HepG2 (cell line): Measurements from ENCODE around the gene ZNF793. TPM values are rescaled to one million over a fixed set of nuclear protein-coding genes. Genes with fewer than 3 reads are reported as not detected.

ENCODE experiments used
- AHR ChIP-seq: IDR thresholded peaks from 2 replicates; pipeline ENCODE4 v1.6.1; 2018; ENCODE audit warnings: missing genetic modification reagents, missing compliant biosample characterization
- ATAD3A ChIP-seq: sonication (generic); formaldehyde crosslinking; IDR thresholded peaks from 2 replicates; pipeline ENCODE4 v1.4.0; 2020; ENCODE audit warnings: missing genetic modification reagents
- CHD2 ChIP-seq: IDR thresholded peaks from 2 replicates; pipeline ENCODE4 v1.6.1; 2011; ENCODE audit warnings: low read depth, low read length, improper control_type of control experiment
- DMAP1 ChIP-seq: IDR thresholded peaks from 2 replicates; pipeline ENCODE4 v1.6.1; 2016
- ELF1 ChIP-seq: sonication (generic); formaldehyde crosslinking; IDR thresholded peaks from 2 replicates; pipeline ENCODE4 v1.4.0; 2020; ENCODE audit warnings: missing genetic modification reagents
- GTF2F1 ChIP-seq: fragments of 150-350 bp; IDR thresholded peaks from 2 replicates; pipeline ENCODE4 v1.6.1; 2014; ENCODE audit warnings: low read length
- HNF1A ChIP-seq, 2 experiments: sonication (generic) in 1 of 2; formaldehyde crosslinking in 1 of 2; IDR thresholded peaks; 2 replicates each; pipeline versions ENCODE4 v1.4.0 to v1.6.1; 2016 to 2020; ENCODE audit warnings: borderline replicate concordance in 1 of 2, low read depth in 1 of 2, mild to moderate bottlenecking in 1 of 2, missing genetic modification reagents in 1 of 2
- KMT2B ChIP-seq: IDR thresholded peaks from 2 replicates; pipeline ENCODE4 v1.6.1; 2016; ENCODE audit warnings: missing genetic modification reagents, missing compliant biosample characterization
- MIER2 ChIP-seq: IDR thresholded peaks from 2 replicates; pipeline ENCODE4 v1.6.1; 2016; ENCODE audit warnings: missing biosample characterization, missing genetic modification reagents
- NFATC3 ChIP-seq: sonication (generic); formaldehyde crosslinking; IDR thresholded peaks from 2 replicates; pipeline ENCODE4 v1.5.1; 2020; ENCODE audit warnings: mild to moderate bottlenecking, missing genetic modification reagents
- NONO ChIP-seq, 2 experiments: fragments of 450-650 bp in 1 of 2; sonication (generic) in 1 of 2; formaldehyde crosslinking in 1 of 2; IDR thresholded peaks in 1 of 2; conservative IDR thresholded peaks in 1 of 2; 2 replicates each; pipeline versions ENCODE4 v1.6.1 to v1.8.0; 2017 to 2022; ENCODE audit warnings: mild to moderate bottlenecking in 1 of 2, missing genetic modification reagents in 1 of 2, moderate library complexity in 1 of 2
- PRDM10 ChIP-seq: sonication (generic); formaldehyde crosslinking; IDR thresholded peaks from 2 replicates; pipeline ENCODE4 v1.4.0; 2020; ENCODE audit warnings: low read depth, missing genetic modification reagents
- REPIN1 ChIP-seq: sonication (generic); formaldehyde crosslinking; IDR thresholded peaks from 2 replicates; pipeline ENCODE4 v1.8.0; 2022; ENCODE audit warnings: missing genetic modification reagents, low read depth, mild to moderate bottlenecking, borderline replicate concordance
- SRSF1 ChIP-seq: fragments of 200-400 bp; formaldehyde crosslinking; optimal IDR thresholded peaks from 2 replicates; pipeline ENCODE3; 2017; ENCODE audit warnings: mild to moderate bottlenecking, low read depth, low read length, moderate library complexity
- ZFP36L2 ChIP-seq: sonication (generic); formaldehyde crosslinking; IDR thresholded peaks from 2 replicates; pipeline ENCODE4 v1.4.0; 2020; ENCODE audit warnings: missing genetic modification reagents
- ZNF180 ChIP-seq: sonication (generic); formaldehyde crosslinking; IDR thresholded peaks from 2 replicates; pipeline ENCODE4 v1.4.0; 2020; ENCODE audit warnings: low read depth, missing genetic modification reagents, borderline replicate concordance
- ZNF280B ChIP-seq: sonication (generic); formaldehyde crosslinking; IDR thresholded peaks from 2 replicates; pipeline ENCODE4 v1.5.0; 2020; ENCODE audit warnings: missing genetic modification reagents, mild to moderate bottlenecking, borderline replicate concordance
- ZNF30 ChIP-seq: sonication (generic); formaldehyde crosslinking; IDR thresholded peaks from 2 replicates; pipeline ENCODE4 v1.5.0; 2020; ENCODE audit warnings: mild to moderate bottlenecking, missing genetic modification reagents
- ZNF572 ChIP-seq: sonication (generic); formaldehyde crosslinking; IDR thresholded peaks from 2 replicates; pipeline ENCODE4 v1.5.1; 2020; ENCODE audit warnings: mild to moderate bottlenecking, missing genetic modification reagents
- ZNF652 ChIP-seq: IDR thresholded peaks from 2 replicates; pipeline ENCODE4 v1.6.1; 2016; ENCODE audit warnings: low read depth, borderline replicate concordance
- polyA plus RNA-seq, 8 experiments: library from polyadenylated mRNA; depleted of rRNA in 3 of 8; stranded (reverse) in 7 of 8; unstranded in 1 of 8; fragments of >200 nt; fragmentation: Illumina TruSeq in 4 of 8; extraction: Trizol in 4 of 8; gene quantifications; 2 replicates each; pipeline versions ENCODE4 v1.2.1 to v1.2.3, GENCODE V29; 2011 to 2016; ENCODE audit warnings: low read depth in 4 of 8, missing spikeins in 1 of 8, mixed read lengths in 1 of 8; ENCODE audit not compliant: insufficient read depth in 1 of 8
- total RNA-seq, 5 experiments: library from RNA; depleted of rRNA; stranded (reverse); fragments of >200 nt; fragmentation: Illumina TruSeq; extraction: Trizol; gene quantifications; 2 replicates each; pipeline ENCODE4 v1.2.3, GENCODE V29; 2016; ENCODE audit warnings: low read depth in 1 of 5

The ZNF793 gene
- total and polyA plus RNA-seq, 2 of the 13 experiments (the other 11 are each of a cell fraction or from before 2014, with no cell fraction given), result 0.13 to 0.35 TPM

- peak; percentile 72; the same call in 1 of the 2 replicates for TF ChIP-seq PRDM10 (CRISPR knock-in tag)
- peak; percentile 42; the same call in 1 of the 2 replicates for TF ChIP-seq DMAP1 (CRISPR knock-in tag)
- no peak for TF ChIP-seq ZFP36L2 (CRISPR knock-in tag)
- peak; percentile 96 for TF ChIP-seq ELF1 (CRISPR knock-in tag)
- no peak for TF ChIP-seq NFATC3 (CRISPR knock-in tag)
- no peak for TF ChIP-seq AHR (CRISPR knock-in tag)
- peak; percentile 49; the same call in 1 of the 2 replicates for TF ChIP-seq HNF1A (IDR thresholded peaks at IDR 0.05; ENCODE audit: low read depth)
- no peak for TF ChIP-seq HNF1A (CRISPR knock-in tag; IDR thresholded peaks at IDR 0.05; ENCODE audit: borderline replicate concordance)
- TF ChIP-seq CHD2, result peak; percentile 70
- no peak for TF ChIP-seq SRSF1
- TF ChIP-seq ZNF572, result 0 out of 2 replicates have a peak, but pooled peaks have one; percentile 60
- peak; percentile 85 for TF ChIP-seq REPIN1 (CRISPR knock-in tag)
- TF ChIP-seq MIER2 (CRISPR knock-in tag), result peak; percentile 74; the same call in 1 of the 2 replicates
- peak; percentile 23; the same call in 1 of the 2 replicates for TF ChIP-seq ZNF280B
- no peak for TF ChIP-seq NONO (IDR thresholded peaks at IDR 0.05)
- peak; percentile 66; the same call in 1 of the 2 replicates for TF ChIP-seq NONO (CRISPR knock-in tag; conservative IDR thresholded peaks at IDR 0.05)
- peak; percentile 42; the same call in 1 of the 2 replicates for TF ChIP-seq ZNF652 (CRISPR knock-in tag)
- peak; percentile 94 for TF ChIP-seq KMT2B
- TF ChIP-seq ZNF30 (CRISPR knock-in tag), result no peak
- TF ChIP-seq ZNF180, result no peak
- TF ChIP-seq ATAD3A (CRISPR knock-in tag), result 0 out of 2 replicates have a peak, but pooled peaks have one; percentile 14
- 0 out of 2 replicates have a peak, but pooled peaks have one; percentile 46 for TF ChIP-seq GTF2F1
Measured at GRCh38 chr19:37466798-37467607, 39.7 kb upstream of the ZNF793 start, which contains the start of gene ZNF569 (continued).
